LNCAP (cell line): ENCODE measurements around the gene ZNF385B.

ENCODE experiments used
- TF ChIP-seq, protein P1 (sequence below): fragments of 450-650 bp; IDR thresholded peaks from 2 replicates; pipeline ENCODE4 v1.5.1; 2017; ENCODE audit warnings: mild to moderate bottlenecking

ZNF385B gene

DNA sequence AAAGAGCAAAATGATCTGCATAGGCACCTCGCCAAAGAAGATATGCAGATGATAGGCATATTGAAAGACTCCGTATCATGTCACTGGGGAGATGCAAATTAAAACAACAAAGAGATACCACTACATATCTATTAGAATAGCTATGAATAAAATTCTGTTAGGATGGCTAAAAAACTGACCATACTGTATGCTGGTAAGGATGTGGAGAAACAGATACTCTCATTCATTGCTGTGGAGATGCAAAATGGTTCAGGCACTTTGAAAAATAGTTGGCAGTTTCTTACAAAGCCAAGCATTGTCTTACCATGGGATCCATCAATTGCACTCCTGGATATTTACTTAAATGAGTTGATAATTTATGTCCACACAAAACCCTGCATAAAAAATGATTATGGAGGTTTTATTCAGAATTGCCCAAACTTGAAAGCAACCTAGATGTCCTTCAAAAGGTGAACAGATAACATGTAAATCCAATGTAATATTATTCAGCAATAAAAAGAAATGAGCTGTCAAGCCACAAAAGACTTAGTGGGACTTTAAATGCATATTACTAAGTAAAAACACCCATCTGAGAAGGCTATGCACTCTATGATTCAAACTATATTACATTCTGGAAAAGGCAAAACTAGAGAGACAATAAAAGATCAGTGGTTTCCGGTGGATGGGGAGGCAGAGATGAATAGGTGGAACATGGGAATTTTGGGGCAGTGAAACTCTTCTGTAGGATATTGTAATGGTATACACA is 31.2 kb downstream of the ZNF385B start:
- TF ChIP-seq, protein P1, sequence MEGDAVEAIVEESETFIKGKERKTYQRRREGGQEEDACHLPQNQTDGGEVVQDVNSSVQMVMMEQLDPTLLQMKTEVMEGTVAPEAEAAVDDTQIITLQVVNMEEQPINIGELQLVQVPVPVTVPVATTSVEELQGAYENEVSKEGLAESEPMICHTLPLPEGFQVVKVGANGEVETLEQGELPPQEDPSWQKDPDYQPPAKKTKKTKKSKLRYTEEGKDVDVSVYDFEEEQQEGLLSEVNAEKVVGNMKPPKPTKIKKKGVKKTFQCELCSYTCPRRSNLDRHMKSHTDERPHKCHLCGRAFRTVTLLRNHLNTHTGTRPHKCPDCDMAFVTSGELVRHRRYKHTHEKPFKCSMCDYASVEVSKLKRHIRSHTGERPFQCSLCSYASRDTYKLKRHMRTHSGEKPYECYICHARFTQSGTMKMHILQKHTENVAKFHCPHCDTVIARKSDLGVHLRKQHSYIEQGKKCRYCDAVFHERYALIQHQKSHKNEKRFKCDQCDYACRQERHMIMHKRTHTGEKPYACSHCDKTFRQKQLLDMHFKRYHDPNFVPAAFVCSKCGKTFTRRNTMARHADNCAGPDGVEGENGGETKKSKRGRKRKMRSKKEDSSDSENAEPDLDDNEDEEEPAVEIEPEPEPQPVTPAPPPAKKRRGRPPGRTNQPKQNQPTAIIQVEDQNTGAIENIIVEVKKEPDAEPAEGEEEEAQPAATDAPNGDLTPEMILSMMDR, result no peak

DNA sequence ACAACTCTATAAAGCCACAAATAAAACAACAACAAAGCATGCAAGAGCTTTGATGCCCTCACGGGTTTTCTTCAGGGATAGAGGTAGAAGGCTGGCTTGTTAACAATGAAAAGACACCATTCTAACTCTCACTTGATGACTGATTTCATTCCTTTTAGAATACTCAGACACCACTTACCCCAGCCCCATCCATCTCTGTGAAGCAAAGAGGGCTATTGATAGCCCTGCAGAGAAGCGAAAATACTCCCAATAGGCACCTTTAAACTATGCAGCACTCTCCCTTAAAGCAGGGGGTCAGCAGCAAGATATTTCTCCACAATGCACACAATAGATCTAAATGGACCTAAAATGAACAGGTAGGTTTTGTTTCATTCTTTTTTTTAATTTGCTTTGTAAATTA is 35.1 kb downstream of the ZNF385B start:
- TF ChIP-seq, protein P1, result no peak

DNA sequence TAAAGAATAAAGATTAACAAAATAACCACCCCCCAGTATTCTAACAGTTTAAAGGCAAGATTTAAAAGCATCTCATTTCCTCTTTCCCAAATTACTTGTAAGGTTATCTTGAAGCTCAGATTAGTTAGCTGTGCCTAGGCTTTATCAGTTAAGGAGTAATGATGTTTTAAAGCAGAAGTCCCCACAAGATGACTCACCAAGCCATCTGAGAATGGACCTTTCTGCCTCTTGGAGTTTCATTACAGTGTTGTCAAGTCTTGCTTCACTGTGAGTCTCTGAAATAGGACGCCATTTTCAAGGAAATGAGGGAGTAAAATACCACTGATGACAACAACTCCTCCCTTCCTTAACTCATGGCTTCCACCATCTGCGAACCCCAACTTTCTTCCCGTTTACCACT is 35.9 kb downstream of the ZNF385B start:
- TF ChIP-seq, protein P1, result no peak

DNA sequence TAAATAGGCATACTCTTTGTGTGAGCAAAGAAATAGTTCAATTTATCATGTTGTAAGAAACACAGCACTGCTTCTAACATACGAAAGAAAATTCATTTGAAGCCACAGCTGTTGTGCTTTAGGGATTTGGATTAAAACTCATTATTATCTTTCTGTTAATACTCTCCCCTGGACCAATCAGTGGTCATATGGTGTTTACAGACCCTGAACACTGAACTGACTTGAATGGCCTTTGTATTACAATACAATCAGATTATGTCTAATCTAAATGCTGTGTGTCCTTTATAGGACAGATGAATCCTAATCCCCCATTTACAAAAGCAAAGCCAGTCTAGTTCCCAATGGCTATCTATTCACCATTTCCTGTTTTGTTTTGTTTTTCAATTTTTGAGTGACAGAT is 36.5 kb downstream of the ZNF385B start:
- TF ChIP-seq, protein P1, result no peak

DNA sequence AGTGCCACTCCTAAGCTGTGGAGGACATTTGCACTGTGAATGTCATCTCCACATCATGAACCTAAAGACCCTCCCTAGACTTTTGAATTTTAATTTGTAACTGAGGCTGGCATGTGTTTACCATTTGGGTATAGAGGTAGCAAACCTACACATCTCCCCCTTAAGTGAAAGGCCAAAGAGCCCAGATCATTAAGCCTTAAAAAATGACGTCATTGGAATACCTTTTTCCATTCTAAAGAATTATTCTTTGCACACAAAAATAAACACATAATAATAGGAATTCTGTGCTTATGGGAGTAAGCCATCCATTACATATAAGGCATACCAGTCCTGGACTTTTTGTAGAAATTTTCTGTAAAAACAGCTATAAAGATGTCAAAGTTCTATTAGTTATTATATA is 38.9 kb downstream of the ZNF385B start:
- TF ChIP-seq, protein P1, result no peak

DNA sequence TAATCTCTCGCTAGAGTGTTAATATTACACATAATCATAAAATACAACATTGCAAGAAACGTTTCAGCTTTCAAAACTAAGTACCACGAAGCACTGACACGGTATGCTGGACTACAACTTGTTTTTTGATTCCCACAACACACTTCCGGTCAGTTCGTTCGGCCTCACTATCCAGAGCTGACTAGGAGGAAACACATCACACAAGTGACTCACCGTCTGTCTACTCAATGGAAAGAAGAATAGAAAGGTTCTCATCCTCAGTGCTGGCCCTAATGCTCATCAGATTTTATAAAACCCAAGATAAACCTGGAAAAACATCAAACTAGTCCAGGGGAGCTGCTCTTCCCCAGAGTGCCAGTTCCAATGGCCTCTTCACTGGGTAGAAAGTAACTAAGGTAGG is 42.9 kb downstream of the ZNF385B start:
- TF ChIP-seq, protein P1, result no peak

DNA sequence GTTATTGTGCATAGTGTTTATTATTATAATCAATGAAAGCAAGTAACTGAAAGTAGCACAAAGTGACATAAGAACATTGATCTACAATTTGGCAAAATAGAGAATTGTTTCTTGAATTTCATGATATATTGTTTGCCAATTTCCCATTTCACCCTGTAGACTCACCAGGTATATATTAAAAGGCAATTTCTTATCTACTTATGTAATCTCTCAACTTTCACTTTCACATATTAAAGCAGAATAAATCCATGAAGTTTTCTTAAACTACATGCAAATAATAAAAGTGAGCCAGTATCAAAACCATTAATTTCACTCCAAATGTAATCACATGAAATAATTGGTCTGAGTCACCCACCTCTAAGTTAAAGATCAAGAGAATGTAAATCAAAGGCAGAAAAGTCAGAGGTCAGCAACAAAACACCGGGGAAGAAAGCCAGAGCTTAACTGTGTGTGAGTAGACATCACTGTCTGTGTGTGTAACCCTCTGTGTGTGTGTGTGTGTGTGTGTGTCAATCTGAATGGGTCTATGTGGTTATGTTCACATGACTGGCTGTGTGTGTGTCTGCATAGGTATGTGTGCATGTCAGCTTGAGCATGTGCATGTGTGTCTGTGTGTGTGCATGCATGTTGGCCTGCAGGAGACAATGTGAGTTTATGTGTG is 44.1 kb downstream of the ZNF385B start:
- TF ChIP-seq, protein P1, result no peak
